Measurements from ENCODE around the gene SRSF4. TPM values are rescaled to one million over a fixed set of nuclear protein-coding genes. Genes with fewer than 3 reads are reported as not detected.
A peak's percentile ranks its signal among the peaks of the same experiment; 100 is the strongest.

The SRSF4 gene
- total and polyA plus RNA-seq, 9 of the 15 experiments (the other 6 are each of a cell fraction or from before 2014, with no cell fraction given): 15.9 to 132 (median 82.0) TPM

DNA sequence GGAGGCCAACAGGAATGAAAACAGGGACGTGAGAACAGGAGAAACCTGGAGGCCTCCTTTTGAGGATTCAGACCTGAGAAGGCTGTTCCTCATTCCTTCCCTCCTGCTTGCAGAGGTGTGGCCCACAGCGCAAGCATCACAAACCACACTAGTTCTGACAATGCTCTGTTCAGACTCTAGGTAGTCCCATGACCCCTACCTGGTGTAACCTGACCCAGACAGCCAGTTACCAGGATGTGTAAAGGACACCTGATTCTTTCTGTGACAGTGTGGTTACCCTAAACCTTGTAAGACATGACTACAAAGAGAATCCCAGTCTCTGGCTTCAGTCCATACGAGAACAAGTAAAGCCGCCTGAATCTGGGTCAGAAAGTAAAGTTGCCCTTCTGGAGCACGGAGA is 45.8 kb upstream of the SRSF4 start:
- H3K9ac ChIP-seq (ENCODE audit: insufficient read depth in 1 of 2, low read depth in 2 of 2, low read length in 2 of 2): peak overlapping the region in 1 of 2 experiments; percentile 14; a peak in 1 of 4 replicates
- H3K79me2 ChIP-seq (ENCODE audit: control insufficient read depth, insufficient read depth, low read length): peaks cover 45% of the 10 kb centered on the region
- no peak overlapping the region for H3K4me3 ChIP-seq
- peaks cover 7 to 15% of the 10 kb centered on the region in 2 experiments; a peak in 3 of 5 replicates for H3K4me1 ChIP-seq (replicated peaks in 1 of 2; ENCODE audit: control insufficient read depth in 2 of 2, insufficient read depth in 2 of 2, low read length in 2 of 2)
- H3K36me3 ChIP-seq (ENCODE audit: control insufficient read depth, insufficient read depth, low read length): peaks cover 44% of the 10 kb centered on the region
- 84% methylated on average over 5 of the region's 5 CpGs for WGBS (ENCODE audit: insufficient coverage, low coverage, missing lambda C conversion rate)
- FAIRE-seq (no peak), ATAC-seq (no peak), DNase-seq (ENCODE audit: extremely low read depth in 1 of 4, low spot score in 3 of 4) (no peak)
- in situ Hi-C loops (cut with MboI) (loop anchor here (10.0 kb wide), 1 partner anchor 1477 kb away; no protein-coding TSS in a partner anchor), intact Hi-C loops (cut with micrococcal nuclease) (no loop called here)
- POLR2A ChIA-PET: no interaction called here
- no peak overlapping the region for H3K27ac ChIP-seq (ENCODE audit: extremely low read depth, low read depth, low read length)
- peaks cover 25% of the 10 kb centered on the region; the same call in 1 of the 2 replicates for H4K20me1 ChIP-seq (replicated peaks; ENCODE audit: control insufficient read depth, insufficient read depth, low read length)
- H3K27me3 ChIP-seq (ENCODE audit: control insufficient read depth in 2 of 2, insufficient read depth in 2 of 2, low read length in 2 of 2): no peaks in the 10 kb centered on the region
- no peak overlapping the region for H3K4me2 ChIP-seq (ENCODE audit: insufficient read depth, low read length)
- H2AFZ ChIP-seq (ENCODE audit: low read depth, low read length): no peak overlapping the region
- BruUV-seq (replicated peaks): no TSS peak
- H3K9me3 ChIP-seq (replicated peaks; ENCODE audit: control insufficient read depth, insufficient read depth, low read depth, low read length): no peaks in the 10 kb centered on the region
- CTCF ChIA-PET (ENCODE audit: low intra/inter-chr PET ratio): no interaction called here
- TF ChIP-seq SPI1 (IDR thresholded peaks at IDR 0.05; ENCODE audit: borderline replicate concordance, low read depth, low read length): 0 out of 2 replicates have a peak, but pooled peaks have one; percentile 4
- TF ChIP-seq ZNF408 (CRISPR knock-in tag; IDR thresholded peaks at IDR 0.05; ENCODE audit: low read depth): no peak
- H3K9me1 ChIP-seq (ENCODE audit: control insufficient read depth, insufficient read depth, low read length): no peaks in the 10 kb centered on the region

DNA sequence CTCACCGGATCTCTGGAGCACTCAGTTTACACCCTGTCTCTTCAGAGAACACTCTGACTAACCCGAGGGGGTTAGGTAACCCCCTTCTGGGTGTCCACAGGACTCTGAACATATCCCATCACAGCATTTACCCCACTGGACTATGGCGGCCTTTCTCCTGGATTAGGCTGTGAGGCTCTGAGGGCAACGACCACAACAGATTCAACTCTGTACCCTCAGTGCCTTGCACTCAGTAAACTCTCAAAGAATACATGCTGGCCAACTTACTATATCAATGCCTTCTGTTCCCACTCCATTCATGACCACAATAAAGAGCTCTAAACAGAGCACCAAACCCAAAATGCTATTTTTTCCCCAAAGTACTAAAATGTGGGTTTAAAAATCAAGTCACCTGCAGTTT is 43.7 kb upstream of the SRSF4 start:
- Histone ChIP-seq H3K27me3 (ENCODE audit: control insufficient read depth in 2 of 2, insufficient read depth in 2 of 2, low read length in 2 of 2) (no peaks in the 10 kb centered on the region), H3K36me3 (ENCODE audit: control insufficient read depth, insufficient read depth, low read length) (peaks cover 60% of the 10 kb centered on the region), H3K79me2 (ENCODE audit: control insufficient read depth, insufficient read depth, low read length) (peaks cover 44% of the 10 kb centered on the region), H3K27ac (ENCODE audit: extremely low read depth, low read depth, low read length) (no peak overlapping the region), H3K4me3 (no peak overlapping the region), H3K9me3 (replicated peaks; ENCODE audit: control insufficient read depth, insufficient read depth, low read depth, low read length) (no peaks in the 10 kb centered on the region), H3K9ac (ENCODE audit: insufficient read depth in 1 of 2, low read depth in 2 of 2, low read length in 2 of 2) (peak overlapping the region in 1 of 2 experiments; percentile 56; a peak in 1 of 4 replicates), H2AFZ (ENCODE audit: low read depth, low read length) (no peak overlapping the region), H3K4me2 (ENCODE audit: insufficient read depth, low read length) (no peak overlapping the region), H3K9me1 (ENCODE audit: control insufficient read depth, insufficient read depth, low read length) (no peaks in the 10 kb centered on the region), H4K20me1 (replicated peaks; ENCODE audit: control insufficient read depth, insufficient read depth, low read length) (peaks cover 25% of the 10 kb centered on the region; the same call in 1 of the 2 replicates), H3K4me1 (replicated peaks in 1 of 2; ENCODE audit: control insufficient read depth in 2 of 2, insufficient read depth in 2 of 2, low read length in 2 of 2) (peaks cover 4 to 11% of the 10 kb centered on the region in 2 experiments; a peak in 3 of 5 replicates)
- ATAC-seq: no peak
- 76% methylated on average over 4 of the region's 4 CpGs for WGBS (ENCODE audit: insufficient coverage, low coverage, missing lambda C conversion rate)
- ChIA-PET POLR2A (no interaction called here), CTCF (ENCODE audit: low intra/inter-chr PET ratio) (no interaction called here)
- TF ChIP-seq BDP1 (IDR thresholded peaks at IDR 0.05; ENCODE audit: insufficient read depth, insufficient read length): no peak
- TF ChIP-seq, protein P1, sequence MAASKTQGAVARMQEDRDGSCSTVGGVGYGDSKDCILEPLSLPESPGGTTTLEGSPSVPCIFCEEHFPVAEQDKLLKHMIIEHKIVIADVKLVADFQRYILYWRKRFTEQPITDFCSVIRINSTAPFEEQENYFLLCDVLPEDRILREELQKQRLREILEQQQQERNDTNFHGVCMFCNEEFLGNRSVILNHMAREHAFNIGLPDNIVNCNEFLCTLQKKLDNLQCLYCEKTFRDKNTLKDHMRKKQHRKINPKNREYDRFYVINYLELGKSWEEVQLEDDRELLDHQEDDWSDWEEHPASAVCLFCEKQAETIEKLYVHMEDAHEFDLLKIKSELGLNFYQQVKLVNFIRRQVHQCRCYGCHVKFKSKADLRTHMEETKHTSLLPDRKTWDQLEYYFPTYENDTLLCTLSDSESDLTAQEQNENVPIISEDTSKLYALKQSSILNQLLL (CRISPR knock-in tag; IDR thresholded peaks at IDR 0.05; ENCODE audit: borderline replicate concordance): no peak
- no peak for FAIRE-seq
- in situ Hi-C loops (cut with MboI) (loop anchor here (10.0 kb wide), 1 partner anchor 1479 kb away; no protein-coding TSS in a partner anchor), intact Hi-C loops (cut with micrococcal nuclease) (no loop called here)
- no peak for DNase-seq (ENCODE audit: extremely low read depth in 1 of 4, low spot score in 3 of 4)
- BruUV-seq (replicated peaks): no TSS peak

Data from K562 (cell line).